Fibroblast of lung (primary cell): ENCODE results near the gene C1QC.

Experiments
- EZH2 ChIP-seq: IDR thresholded peaks from 2 replicates; pipeline ENCODE4 v1.5.1; 2012; ENCODE audit warnings: low read length, control low read depth, mild to moderate bottlenecking; ENCODE audit errors: missing control alignments
- TF ChIP-seq, protein P1 (sequence below), 2 donors: IDR thresholded peaks in 1 of 2; conservative IDR thresholded peaks in 1 of 2; 1 replicate in 1 of 2; 2 replicates in 1 of 2; pipeline ENCODE4 v1.5.1; 2011 to 2012; ENCODE audit warnings: low read length in 2 of 2, control low read depth in 1 of 2, inconsistent platforms in 1 of 2, low read depth in 1 of 2, mild to moderate bottlenecking in 1 of 2

DNA sequence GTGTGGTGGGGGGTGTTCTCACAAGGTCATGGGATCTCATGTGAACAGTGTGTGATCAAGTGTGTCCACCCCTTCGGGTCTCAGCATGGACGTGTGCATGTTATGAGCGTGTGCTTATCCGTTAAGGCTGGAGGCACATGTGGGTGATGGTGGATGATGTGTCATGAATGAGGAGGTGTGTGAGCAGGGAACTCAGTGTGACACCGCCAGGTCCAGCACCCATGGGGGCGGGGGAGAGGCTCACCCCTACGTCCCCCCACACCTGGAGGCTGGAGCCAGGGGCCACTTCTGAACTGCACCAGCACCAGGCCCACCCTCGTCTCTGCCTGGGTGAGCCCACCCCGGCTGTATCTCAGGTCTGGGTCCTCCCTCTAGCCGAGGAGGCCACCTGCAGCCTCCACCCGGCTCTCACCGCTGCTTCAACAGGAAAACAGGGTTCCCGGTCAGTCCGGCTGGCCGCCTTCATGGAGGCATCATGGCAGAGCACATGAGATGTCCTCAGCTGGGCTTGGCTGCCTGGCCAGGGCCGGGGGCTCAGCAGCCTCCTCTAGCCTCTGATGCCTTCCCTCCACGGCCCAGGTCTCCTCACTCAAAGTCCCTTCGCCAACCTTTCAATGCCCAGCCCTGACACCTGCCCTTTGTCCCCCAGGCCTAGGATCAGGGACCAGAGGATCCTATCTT, 41.2 kb upstream of the C1QC start:
- TF ChIP-seq, protein P1, sequence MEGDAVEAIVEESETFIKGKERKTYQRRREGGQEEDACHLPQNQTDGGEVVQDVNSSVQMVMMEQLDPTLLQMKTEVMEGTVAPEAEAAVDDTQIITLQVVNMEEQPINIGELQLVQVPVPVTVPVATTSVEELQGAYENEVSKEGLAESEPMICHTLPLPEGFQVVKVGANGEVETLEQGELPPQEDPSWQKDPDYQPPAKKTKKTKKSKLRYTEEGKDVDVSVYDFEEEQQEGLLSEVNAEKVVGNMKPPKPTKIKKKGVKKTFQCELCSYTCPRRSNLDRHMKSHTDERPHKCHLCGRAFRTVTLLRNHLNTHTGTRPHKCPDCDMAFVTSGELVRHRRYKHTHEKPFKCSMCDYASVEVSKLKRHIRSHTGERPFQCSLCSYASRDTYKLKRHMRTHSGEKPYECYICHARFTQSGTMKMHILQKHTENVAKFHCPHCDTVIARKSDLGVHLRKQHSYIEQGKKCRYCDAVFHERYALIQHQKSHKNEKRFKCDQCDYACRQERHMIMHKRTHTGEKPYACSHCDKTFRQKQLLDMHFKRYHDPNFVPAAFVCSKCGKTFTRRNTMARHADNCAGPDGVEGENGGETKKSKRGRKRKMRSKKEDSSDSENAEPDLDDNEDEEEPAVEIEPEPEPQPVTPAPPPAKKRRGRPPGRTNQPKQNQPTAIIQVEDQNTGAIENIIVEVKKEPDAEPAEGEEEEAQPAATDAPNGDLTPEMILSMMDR (conservative IDR thresholded peaks at IDR 0.05 in 1 of 2, IDR thresholded peaks at IDR 0.05 in 1 of 2; ENCODE audit: low read depth in 1 of 2, low read length in 2 of 2) = no peak
- no peak for TF ChIP-seq EZH2
